HG03139 (cell line): ENCODE results near the gene EMILIN3.
"Not testable (repeated sequence)": the region's sequence is repeated elsewhere in the genome, so short reads cannot be mapped to it uniquely, and the experiment has no call there.

Experiments used
- ATAC-seq: cut with Tn5 transposase; IDR thresholded peaks from one replicate; pipeline ENCODE4 v1.9.1; 2021; ENCODE audit not compliant: unreplicated experiment

EMILIN3 gene

DNA sequence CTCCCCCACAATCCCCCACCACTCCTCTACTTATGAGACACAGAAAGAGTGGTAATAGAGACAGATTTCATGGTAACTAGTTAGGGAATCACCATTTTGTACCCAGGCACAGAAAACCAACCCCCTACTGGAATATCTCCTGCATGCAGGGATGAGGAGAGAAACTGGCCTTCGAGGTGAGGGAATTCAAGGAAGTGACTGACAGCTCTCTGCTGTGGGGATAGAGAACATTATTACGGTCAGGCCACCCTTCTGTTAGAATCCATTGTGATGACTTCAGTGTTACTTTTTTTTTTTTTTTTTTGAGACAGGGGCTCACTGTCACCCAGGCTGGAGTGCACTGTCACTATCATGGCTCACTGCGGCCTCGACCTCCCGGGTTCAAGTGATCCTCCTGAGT is 39.4 kb downstream of the EMILIN3 start:
- ATAC-seq = no peak

DNA sequence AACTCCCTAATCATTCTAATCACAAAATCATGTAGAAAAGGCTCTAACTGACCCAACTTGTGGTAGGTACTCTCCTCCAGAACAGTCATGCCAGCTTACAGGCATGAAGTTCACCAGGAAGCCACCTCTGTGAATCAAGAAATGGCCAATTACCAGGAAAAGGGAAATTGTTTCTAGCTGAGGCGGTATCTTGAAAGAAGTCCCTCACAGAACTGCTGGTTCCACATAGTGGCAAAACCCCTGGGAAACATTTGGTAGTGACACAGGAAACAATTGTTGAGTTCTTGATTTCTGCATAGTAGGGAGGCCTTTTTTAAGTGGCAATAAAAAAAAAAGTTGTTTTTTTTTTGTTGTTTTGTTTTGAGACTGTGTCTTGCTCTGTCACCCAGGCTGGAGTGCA is 45.6 kb downstream of the EMILIN3 start:
- ATAC-seq = no peak

DNA sequence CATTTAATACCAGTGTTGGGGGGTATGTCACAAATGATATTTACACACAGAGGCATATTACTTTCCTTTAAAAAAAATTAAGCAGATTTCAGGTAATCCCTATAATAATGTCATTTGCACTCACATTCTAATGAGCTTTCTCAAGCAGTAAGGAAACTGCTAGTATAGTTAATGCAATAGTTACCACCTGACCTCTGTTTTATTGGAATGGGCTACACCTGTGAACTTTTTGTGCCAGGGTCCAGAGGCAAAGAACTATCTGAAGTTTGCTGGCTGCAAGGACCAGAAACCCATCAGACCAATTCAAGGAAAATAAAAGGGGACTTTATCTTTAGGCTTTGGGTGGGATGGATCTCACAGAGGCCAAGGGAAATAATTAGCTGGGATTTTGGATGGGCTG is 46.2 kb downstream of the EMILIN3 start:
- ATAC-seq = no peak

DNA sequence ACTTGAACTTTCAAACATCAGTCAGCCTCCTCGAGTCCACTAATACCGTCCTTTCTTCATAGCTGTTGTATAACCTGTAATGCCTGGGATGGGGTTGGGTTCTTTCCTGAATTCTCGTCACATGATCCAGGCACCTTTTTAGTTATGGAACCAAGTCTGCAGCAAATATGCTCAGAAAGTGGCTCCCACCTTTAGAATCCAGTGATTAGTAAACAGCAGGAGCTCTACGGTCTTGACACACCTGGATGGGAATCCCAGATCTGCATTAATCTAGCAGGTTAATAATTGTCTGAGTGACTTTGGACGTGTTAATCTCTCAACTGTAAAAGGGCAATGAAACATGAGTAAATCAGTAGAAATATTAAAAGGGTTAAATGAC is 48.4 kb downstream of the EMILIN3 start:
- no peak for ATAC-seq

DNA sequence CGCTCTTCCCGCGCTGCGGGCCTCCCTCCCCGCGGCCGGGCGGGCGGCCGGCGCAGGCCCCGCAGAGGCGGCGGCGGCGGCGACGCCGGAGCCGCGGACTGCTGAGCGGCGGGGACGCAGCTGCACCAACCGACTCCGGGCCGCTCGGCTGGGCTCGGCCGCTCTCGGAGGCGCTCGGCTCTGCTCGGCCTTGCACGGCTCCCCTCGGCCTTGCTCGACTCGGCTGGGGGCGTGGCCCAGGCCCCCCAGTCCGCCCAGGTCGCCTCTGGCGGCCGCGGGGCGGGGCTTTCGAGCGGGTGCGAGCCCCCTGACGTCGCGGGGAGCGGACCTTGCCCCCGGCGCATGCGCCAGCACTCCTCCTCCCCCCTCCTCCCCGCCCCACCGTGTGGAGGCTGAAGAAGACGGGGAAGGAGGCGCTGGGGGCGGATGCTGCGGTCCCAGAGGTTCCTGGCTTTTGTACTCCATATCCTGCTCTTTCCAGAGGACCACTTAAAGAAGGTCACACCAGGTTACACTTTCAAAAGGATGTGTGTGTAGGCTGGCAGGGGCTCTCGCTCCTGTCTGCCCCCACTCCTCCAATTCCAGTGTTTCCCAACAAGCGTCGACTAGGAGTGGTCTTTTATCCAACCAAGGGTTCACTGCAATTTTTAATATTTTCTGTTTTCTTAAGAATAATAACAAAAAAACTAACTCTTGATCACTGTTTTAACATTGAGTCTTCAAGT is 48.9 kb downstream of the EMILIN3 start, which contains the start of gene ZHX3:
Gene ZHX3, minus strand, starts transcription at position 186 of the 725 bp plus-strand sequence. CDS start 112,815 bp downstream, outside the sequence.
- peak; percentile 95 for ATAC-seq

DNA sequence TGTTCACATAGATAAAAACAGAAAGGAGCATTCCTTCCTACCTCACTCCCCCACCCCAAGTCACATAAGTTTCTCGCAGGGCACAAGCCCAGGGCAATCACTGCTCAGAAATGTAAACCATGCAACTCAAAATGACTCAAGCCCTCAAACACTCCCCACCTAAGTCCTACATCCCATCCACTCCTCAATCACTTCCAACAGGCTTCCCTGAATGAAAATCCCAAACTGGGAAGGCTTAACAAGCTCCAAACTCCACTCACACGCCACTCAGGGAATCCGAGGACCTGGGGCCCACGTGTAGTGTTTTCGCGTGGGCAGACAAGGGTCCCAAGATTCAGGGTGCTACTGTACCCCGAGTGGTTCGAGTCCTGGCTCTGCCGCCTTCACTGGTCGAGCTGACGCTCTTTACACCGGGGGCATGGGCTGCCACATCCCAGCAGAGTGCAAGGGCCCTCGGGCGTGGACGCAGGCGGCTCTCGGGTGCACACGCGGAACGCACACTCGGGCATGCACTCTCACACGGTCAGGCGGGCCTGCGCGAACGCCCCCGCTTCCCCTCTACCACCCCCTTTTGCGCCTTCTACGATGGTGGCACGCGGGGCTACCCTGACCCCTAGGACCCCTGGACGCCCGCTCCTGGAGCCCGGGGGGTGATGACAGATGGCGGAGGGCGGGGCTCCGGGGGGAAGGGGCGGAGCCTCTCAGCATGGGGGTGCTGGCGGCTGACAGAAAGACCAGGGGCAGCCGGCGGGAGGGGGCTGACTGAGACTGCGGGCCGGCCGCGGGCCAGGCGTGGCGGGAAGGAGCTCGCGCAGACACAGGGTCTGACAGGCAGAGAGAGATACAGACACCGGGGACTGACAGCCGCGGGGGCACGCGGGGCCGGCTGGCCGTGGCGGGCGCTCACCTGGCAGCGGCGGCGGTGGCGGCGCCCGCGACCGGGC is 49.7 kb downstream of the EMILIN3 start:
- peak; percentile 40 for ATAC-seq

DNA sequence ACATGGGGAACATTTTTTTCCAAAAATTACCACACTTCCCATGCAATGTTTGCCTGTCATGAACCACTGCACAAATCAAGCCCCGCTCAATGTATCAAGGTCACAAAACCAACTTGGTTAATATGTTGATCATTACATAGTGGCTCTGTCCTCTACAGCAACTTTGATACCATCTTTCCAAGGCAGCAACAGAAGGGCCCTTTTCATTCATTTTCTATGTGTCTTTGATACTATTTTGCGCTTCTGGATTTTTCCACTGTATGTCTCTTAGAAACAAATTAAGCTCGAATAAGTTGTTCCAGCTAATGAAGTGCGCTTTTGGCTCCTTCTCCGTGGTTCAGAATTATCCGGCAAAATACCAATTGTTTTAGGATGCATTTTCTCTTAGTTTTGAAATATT is 50.6 kb downstream of the EMILIN3 start:
- no peak for ATAC-seq

DNA sequence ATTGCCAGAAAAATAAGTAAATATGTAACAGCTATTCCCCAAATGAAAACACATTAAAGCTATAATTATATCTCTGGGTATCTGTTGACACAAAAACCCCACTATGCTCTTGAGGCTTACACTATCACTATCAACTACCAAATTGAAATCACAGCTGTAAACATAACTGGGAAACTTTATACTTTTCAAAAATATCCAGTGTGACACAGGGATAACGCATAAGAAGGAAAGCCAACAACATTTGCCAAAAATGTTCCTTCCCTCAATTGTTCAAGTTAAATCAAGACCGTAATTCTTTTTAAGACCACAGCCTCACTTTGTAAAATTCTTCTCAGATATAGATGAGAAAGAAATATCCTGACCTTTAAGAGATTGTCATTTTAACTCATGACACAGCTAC is 52.2 kb downstream of the EMILIN3 start:
- no peak for ATAC-seq

DNA sequence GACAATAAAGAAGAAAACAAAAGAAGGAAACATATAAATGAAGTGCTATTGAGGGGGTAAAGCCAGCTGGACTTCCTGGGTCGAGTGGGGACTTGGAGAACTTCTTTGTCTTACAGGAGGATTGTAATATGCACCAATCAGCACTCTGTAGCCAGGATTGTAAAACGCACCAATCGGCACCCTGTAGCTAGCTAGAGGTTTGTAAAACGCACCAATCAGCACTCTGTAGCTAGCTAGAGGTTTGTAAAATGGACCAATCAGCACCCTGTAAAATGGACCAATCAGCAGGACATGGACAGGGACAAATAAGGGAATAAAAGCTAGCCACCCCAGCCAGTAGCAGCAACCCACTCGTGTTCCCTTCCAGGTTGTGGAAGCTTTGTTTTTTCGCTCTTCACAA is 54.6 kb downstream of the EMILIN3 start:
- not testable (repeated sequence) for ATAC-seq
